GM19467 (cell line): ENCODE data around the gene AGPAT2.
A peak's percentile ranks its signal among the peaks of the same experiment; 100 is the strongest.

Source experiments
- ATAC-seq: cut with Tn5 transposase; IDR thresholded peaks from one replicate; pipeline ENCODE4 v1.9.1; 2021; ENCODE audit warnings: mild to moderate bottlenecking, moderate library complexity; ENCODE audit not compliant: unreplicated experiment

Gene AGPAT2

DNA sequence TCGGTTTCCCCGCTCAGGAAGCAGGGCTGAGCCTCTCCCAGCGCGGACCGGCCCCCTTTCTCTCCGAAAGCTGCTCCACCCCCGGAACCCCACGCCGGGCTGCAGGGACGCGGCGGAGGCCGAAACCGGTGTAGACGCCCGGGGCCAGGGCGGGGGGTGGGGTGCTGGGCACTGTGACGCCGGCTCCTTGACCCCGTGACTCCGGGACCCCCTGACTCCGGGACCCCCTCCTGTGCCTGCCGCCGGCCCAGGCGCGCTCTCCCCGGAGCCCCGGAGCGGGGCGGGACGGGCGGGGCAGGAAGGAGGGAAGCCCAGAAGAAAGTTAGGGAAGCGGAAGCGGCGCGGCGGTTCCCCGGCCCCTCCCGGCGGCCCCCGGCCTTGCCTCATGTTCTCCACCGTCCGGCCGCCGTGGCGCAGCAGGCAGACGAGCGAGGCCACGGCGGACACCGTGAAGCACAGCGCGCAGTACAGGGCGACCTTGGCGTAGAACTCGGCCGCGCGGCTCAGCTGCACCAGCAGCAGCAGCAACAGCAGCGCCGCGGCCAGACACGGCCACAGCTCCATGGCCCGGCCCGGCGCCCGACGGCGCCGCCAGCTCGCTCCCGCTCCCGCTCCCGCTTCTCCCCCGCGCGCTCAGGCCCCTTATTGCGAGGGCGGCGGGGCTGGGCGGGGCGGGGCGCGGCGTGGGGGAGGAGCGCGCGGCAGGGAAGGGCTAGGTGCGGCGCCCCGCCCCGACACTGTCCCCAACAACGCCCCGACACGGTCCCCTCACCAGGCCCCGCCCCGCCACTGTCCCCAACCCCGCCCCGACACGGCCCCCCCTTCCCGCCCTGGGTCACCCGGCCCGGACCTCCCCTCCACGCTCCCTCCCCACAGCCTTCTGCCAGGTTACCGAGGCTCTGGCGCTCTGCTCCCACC, at the start of gene AGPAT2:
AGPAT2 (minus strand) TSS at position 664 of the 918 bp plus-strand sequence; CDS start at position 564, 100 bp downstream.
- peak; percentile 52 for ATAC-seq

DNA sequence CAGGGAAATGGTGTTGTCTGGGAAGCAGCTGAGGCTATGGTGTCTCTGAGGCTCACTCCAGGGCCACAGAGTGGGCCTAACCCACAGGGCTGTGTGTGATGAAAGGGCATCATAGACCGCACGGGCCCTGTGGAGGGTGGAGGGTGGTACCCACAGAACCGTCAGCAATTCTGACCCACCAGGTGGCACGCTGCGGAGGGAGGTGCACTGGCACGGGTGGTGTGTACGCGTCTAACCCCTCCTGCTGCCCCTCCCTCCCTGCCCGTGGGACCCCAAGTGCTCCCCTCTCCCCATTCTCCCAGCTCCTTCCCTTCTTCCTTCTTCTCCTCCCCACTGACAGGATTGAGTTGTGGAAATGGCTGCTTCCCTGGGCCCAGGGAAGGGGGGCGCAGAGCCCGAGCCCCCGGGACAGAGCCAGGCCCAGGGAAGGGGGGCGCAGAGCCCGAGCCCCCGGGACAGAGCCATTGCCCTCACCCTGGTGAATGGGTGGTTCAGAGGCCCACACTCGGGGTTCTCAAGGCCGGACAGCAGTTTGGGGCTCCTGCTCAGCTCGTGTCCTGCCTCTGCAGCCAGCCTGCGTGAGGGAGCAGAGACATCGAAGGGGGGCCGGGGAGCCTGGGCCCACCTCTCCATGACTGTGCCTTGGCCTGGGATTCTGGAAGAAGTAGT, 48.7 kb upstream of the AGPAT2 start:
- ATAC-seq, result no peak

- ATAC-seq, result no peak
Measured at GRCh38 chr9:136734837-136735496, 47.7 kb upstream of the AGPAT2 start.

- ATAC-seq, result no peak
Measured at GRCh38 chr9:136733611-136734010, 46.4 kb upstream of the AGPAT2 start.

DNA sequence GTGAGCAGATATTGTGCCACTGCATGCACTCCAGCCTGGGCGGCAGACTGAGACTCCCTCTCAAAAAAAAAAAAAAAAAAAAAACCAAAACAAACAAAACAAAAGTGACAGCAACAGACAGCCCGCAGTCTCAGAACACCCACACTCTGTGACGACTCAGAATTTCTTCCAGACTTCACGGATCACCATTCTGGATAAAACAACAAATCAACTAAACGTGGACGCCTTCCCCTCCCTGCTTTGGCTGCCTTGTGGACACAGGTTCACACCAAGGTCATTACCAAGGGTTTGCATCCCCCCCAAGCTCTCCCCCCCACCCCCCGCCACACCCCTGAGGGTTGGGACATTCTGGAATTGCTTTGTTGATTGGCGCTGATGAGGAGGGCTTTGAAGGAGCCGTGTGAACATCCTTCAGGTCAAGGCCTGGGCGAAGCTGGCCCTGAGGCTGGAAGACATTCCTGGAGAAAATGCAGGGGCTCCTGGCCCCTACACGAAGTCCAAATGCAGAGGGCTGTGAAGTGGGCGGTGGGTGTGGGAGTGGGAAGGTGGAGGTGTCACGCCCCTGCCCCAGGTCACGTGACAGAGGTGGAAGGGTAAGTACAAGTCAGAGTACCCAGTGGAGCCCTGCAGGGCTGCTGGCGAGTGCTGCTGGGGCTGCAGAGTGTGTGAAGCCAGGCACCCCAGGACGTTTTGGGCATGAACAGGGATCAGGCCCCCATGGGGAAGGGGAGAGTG, 45.4 kb upstream of the AGPAT2 start:
- no peak for ATAC-seq

DNA sequence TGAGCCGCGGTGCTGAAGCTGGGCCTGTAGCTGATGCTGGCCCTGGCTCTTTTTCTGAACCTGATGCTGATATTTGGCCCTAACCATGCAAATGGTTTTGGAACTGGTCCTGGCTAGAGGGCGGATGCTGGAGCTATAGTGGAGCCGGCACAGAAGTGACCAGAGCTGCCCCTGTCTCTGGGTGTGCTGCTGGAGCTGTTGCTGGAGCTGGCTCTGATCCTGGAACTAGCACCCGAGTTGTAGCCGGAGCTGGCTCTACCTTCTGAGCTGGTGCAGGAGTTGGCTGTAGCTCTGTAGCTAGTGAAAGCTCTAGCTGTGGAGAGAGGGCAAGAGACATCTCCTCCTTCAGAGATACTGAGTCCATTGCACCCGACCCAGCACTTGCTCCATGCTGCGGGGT, 42.7 kb upstream of the AGPAT2 start:
- no peak for ATAC-seq

DNA sequence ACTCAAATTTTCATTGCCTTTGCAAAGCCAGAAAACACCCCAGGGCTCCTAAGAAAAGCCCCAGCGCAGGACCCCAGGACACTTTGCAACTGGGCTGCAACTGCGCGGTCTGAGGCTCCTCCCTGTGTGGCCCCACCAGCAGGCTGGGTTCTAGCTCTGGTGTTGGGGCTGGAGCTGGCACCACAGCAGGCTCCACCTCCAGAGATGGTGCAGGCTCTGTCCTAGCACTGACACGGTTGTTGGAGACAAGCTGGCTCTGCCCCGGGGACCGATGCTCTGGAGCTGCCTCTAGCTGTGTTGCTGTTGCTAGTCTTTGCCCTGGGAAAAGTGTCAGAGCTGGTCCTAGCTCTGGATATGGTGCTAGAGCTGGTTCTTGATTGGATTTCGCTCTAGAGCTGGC, 41.9 kb upstream of the AGPAT2 start:
- no peak for ATAC-seq

DNA sequence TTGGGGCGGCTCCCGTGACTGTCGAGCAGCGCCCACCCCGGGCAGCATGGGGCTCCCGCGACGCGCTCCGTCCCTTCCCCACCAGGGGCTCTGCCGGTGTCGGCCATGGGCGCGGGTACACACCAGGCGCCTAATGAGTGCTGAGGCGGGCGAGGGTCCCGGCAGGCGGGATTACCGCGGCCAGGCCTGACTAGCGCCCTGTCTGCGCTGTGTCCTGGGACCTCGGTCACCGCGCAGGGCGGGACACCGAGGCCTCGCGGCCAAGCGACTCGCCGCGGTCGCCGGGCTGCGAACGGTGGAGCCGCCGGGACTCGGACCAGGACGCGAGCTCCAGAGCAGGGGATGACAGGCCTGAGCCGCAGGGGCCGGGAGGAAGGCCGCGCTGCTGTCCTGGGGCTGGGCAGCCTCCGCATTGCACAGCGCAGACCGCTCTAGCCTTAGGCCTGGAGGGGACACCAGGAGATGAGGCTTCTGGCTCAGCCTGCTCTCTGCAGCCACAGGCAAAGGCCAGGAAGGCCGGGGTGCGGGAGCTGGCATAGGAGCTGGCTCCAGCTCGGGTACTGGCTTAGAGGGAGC, 41.4 kb upstream of the AGPAT2 start:
- peak; percentile 18 for ATAC-seq

- ATAC-seq, result peak; percentile 60
Measured at GRCh38 chr9:136728080-136728547, 40.9 kb upstream of the AGPAT2 start.

DNA sequence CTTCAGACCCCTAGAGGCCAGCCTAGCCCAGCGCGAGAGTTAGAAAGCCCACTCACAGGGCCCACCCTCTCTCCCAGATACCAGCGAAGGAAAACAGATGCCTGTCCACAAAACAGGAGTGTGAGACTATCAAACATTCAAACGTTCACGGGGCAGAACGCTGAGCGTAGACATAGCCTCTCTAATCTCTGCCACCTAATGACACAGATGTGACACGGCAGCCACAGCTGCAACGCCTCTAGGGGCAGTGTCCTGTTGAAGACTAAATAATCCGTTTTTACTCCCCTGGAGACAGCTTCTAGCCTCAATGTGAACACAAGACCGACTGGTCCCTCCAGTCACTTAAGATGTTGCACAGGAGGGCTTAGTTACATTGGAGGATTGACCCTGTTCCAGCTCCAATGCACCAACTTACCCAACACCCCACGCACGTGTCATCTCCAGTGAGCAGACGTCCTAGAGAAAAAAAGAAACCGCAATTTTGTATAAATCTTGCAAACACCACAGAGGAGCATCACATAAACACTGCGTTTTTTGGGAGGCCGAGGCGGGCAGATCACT, 39.5 kb upstream of the AGPAT2 start:
- ATAC-seq, result no peak

- no peak for ATAC-seq
Measured at GRCh38 chr9:136726118-136726517, 38.9 kb upstream of the AGPAT2 start.

- no peak for ATAC-seq
Measured at GRCh38 chr9:136725612-136726011, 38.4 kb upstream of the AGPAT2 start.

DNA sequence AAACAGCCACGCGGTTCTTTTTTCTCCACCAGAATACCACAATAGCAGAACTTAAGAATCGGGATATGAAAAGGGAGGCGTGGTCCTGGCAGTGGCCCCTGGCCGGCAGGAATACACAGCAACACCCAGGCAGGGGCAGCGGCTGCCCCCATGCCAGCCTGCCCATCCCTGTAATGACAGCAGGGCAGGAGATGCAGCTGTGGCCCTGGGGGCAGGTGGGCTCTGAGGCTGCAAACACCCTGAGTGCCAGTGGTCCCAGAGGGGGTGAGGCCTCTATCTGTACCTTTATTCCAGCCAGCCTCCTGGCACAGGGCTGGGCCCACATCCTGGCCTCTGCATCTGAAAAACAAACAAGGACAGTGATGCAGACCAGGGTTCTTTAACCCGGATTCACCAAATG, 37.5 kb upstream of the AGPAT2 start:
- ATAC-seq, result no peak

DNA sequence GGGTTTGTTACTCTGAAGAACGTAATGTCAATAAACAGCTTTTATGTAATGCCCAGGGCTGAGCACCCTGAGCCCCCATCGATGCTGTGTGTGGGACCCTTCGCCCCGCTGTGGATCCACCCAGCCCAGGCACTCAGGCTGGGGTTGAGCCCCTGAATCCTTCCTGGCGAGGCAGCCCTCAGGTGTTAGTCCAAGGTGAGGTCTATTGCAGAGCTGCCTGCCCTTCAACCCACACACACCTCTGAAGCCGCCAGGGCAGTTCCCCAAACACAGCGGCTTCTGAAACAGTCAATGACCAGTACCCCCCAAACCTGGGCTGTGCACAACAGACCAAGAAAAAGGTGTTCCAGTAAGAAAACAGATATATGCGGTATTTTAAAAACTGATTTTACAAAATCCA, 36.7 kb upstream of the AGPAT2 start:
- no peak for ATAC-seq

GRCh38 chr9:136723362-136723976, 36.2 kb upstream of the AGPAT2 start:
- ATAC-seq, result no peak

GRCh38 chr9:136722969-136723356, 35.7 kb upstream of the AGPAT2 start:
- ATAC-seq, result no peak

DNA sequence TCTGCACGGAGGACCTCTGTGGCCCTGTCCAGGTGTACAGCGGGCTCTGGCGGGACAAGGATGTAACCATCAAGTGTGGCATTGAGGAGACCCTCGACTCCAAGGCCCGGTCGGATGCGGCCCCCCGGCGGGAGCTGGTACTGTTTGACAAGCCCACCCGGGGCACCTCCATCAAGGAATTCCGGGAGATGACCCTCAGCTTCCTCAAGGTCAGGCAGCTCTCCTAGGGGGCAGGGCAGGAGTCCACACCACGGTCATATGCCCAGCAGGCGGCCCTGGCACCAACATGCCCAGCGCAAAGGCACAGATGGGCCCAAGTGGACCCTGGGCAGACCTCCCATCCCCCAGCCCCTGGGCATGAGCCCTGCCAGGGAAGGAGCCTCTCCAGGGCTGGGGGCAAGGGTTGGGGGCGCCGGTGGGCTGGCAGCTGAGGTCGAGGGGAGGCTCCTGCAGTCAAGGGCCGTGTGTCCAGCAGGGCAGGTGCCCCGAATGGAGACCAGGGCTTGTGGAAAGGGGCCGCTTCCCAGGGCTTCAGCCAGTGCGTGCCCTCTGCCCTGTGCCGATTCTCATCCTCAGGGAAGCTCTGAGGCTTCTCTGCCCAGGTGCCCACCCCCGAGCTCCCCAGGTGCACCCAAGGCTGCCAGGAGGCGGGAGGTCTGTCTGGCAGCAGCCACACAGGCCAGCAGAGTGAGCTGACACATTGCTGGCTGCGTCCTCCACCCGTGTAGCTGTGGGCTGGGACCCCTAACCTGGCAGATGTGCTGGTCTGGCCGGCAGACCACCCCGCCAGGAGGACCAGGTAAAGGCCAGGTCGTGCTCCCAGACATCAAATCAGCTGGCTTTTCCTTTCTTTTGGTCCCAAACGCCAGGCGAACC, 35.1 kb upstream of the AGPAT2 start:
- no peak for ATAC-seq

- no peak for ATAC-seq
Measured at GRCh38 chr9:136721339-136722092, 34.3 kb upstream of the AGPAT2 start.
